HepG2 (cell line): ENCODE results near the gene HLA-DPA1. TPM values are rescaled to one million over a fixed set of nuclear protein-coding genes. Genes with fewer than 3 reads are reported as not detected.
A peak's percentile ranks its signal among the peaks of the same experiment; 100 is the strongest.

ENCODE experiments used
- ATAC-seq: fragments of 200-7000 bp; cut with Tn5 transposase; 3 replicates; pipeline ENCODE4 v1.9.1; 2020; ENCODE audit warnings: mild to moderate bottlenecking, moderate library complexity
- BruUV-seq: library from RNA; stranded (reverse); fragments of 400-500 nt; replicated peaks from 2 replicates; lab custom pipeline; 2021; lab: Mats Ljungman, UMichigan
- CTCF ChIA-PET: fragments of 300-600 bp; formaldehyde crosslinking; extraction: SDS; loops from one replicate; lab custom pipeline; 2021; ENCODE audit warnings: low total read pairs, inconsistent platforms, low intra/inter-chr PET ratio; lab: Yijun Ruan, JAX
- POLR2A ChIA-PET: fragments of 350-600 bp; sonication (Branson Sonifier 250); formaldehyde crosslinking; loops from one replicate; lab custom pipeline; 2020; ENCODE audit warnings: antibody characterized with exemption, inconsistent platforms; lab: Yijun Ruan, JAX
- DNase-seq: peaks from one replicate; pipeline ENCODE4 v3.0.0-alpha.2; 2015; ENCODE audit warnings: low spot score
- FAIRE-seq: peaks from 3 replicates; lab custom pipeline; 2011; peaks lifted over from hg19 to GRCh38; lab: Jason Lieb, UNC
- H2AFZ ChIP-seq: one replicate; pipeline ENCODE4 v1.6.1; 2011; ENCODE audit warnings: low read length, inconsistent platforms
- H3K27ac ChIP-seq: fragments of 300-600 bp; 3 replicates; pipeline ENCODE4 v1.8.0; 2011; ENCODE audit warnings: mixed run types, mild to moderate bottlenecking, mixed read lengths, low read length, inconsistent platforms; ENCODE audit not compliant: insufficient read depth; ENCODE audit errors: extremely low read length
- H3K27me3 ChIP-seq, 2 experiments: fragments of 200-600 bp in 1 of 2; 2 replicates in 1 of 2; 3 replicates in 1 of 2; pipeline versions ENCODE4 v1.6.0 to v1.8.0; 2011; ENCODE audit warnings: low read length in 2 of 2, mild to moderate bottlenecking in 2 of 2, moderate library complexity in 2 of 2, inconsistent platforms in 1 of 2; ENCODE audit not compliant: insufficient read depth in 2 of 2, control insufficient read depth in 1 of 2
- H3K36me3 ChIP-seq, 2 experiments: fragments of 200-600 bp in 1 of 2; replicated peaks in 1 of 2; 2 replicates in 1 of 2; 3 replicates in 1 of 2; pipeline versions ENCODE4 v1.5.1 to v1.8.0; 2011; ENCODE audit warnings: low read length in 2 of 2, inconsistent platforms in 1 of 2; ENCODE audit not compliant: insufficient read depth in 2 of 2, control insufficient read depth in 1 of 2
- H3K4me1 ChIP-seq: 2 replicates; pipeline ENCODE4 v1.5.1; 2012; ENCODE audit warnings: low read length, inconsistent platforms; ENCODE audit not compliant: insufficient read depth
- H3K4me2 ChIP-seq: 2 replicates; pipeline ENCODE4 v1.6.0; 2011; ENCODE audit warnings: low read depth, low read length, inconsistent platforms
- H3K4me3 ChIP-seq, 3 experiments: fragments of 200-600 bp in 1 of 3; sonication (generic), shearing (Covaris generic) in 1 of 3; replicated peaks in 1 of 3; 2 replicates each; pipeline ENCODE4 v1.5.1; 2011 to 2016; ENCODE audit warnings: low read length in 3 of 3, inconsistent platforms in 2 of 3, low read depth in 2 of 3, mild to moderate bottlenecking in 2 of 3, control low read depth in 1 of 3, mixed read lengths in 1 of 3; ENCODE audit not compliant: insufficient read depth in 1 of 3
- H3K79me2 ChIP-seq: one replicate; pipeline ENCODE4 v1.6.1; 2011; ENCODE audit warnings: low read length, inconsistent platforms; ENCODE audit not compliant: insufficient read depth
- H3K9ac ChIP-seq: 2 replicates; pipeline ENCODE4 v1.6.0; 2011; ENCODE audit warnings: mild to moderate bottlenecking, low read depth, low read length, inconsistent platforms; ENCODE audit not compliant: insufficient read depth
- H3K9me3 ChIP-seq: 2 replicates; pipeline ENCODE4 v1.5.1; 2012; ENCODE audit warnings: mild to moderate bottlenecking, low read length
- H4K20me1 ChIP-seq: 2 replicates; pipeline ENCODE4 v1.6.0; 2011; ENCODE audit warnings: inconsistent platforms, mild to moderate bottlenecking, low read length, moderate library complexity; ENCODE audit not compliant: insufficient read depth
- ATM ChIP-seq: fragments of 450-650 bp; IDR thresholded peaks from 2 replicates; pipeline ENCODE4 v1.7.1; 2017; ENCODE audit warnings: mild to moderate bottlenecking, borderline replicate concordance
- CREM ChIP-seq, 2 experiments: sonication (generic) in 1 of 2; formaldehyde crosslinking in 1 of 2; IDR thresholded peaks; 2 replicates each; pipeline versions ENCODE4 v1.4.0 to v1.6.1; 2016 to 2020; ENCODE audit warnings: antibody characterized with exemption in 1 of 2, mild to moderate bottlenecking in 1 of 2, missing genetic modification reagents in 1 of 2
- DZIP1 ChIP-seq: sonication (generic); formaldehyde crosslinking; IDR thresholded peaks from 2 replicates; pipeline ENCODE4 v1.5.0; 2020; ENCODE audit warnings: mild to moderate bottlenecking, missing genetic modification reagents
- MYNN ChIP-seq: sonication (generic); formaldehyde crosslinking; IDR thresholded peaks from 2 replicates; pipeline ENCODE4 v1.4.0; 2020; ENCODE audit warnings: mild to moderate bottlenecking, low read depth, missing genetic modification reagents
- NCOR1 ChIP-seq: fragments of 200-600 bp; sonication (generic); IDR thresholded peaks from 2 replicates; pipeline ENCODE4 v1.7.0; 2017; ENCODE audit warnings: antibody characterized with exemption, low read length, borderline replicate concordance
- PAF1 ChIP-seq: IDR thresholded peaks from 2 replicates; pipeline ENCODE4 v1.6.1; 2016; ENCODE audit warnings: missing genetic modification reagents, missing compliant biosample characterization
- ZEB1 ChIP-seq: IDR thresholded peaks from 2 replicates; pipeline ENCODE4 v1.6.1; 2012; ENCODE audit warnings: mild to moderate bottlenecking, low read depth, inconsistent platforms; ENCODE audit not compliant: insufficient replicate concordance
- ZNF549 ChIP-seq: sonication (generic); formaldehyde crosslinking; IDR thresholded peaks from 2 replicates; pipeline ENCODE4 v1.5.0; 2020; ENCODE audit warnings: missing genetic modification reagents
- WGBS: methylation state at CpG from one replicate; pipeline ENCODE4 v1.1.6; 2017; ENCODE audit warnings: low lambda C conversion rate; 5-methylcytosine and 5-hydroxymethylcytosine counted together
- in situ Hi-C: cut with HindIII; loops from 2 replicates; pipeline ENCODE4 v1.10.0; 2017; ENCODE audit warnings: low pct_unique_long_range_greater_than_20kb; ENCODE audit not compliant: extremely low pct_ligation_motif_present
- intact Hi-C: fragments of 100-400 bp; cut with micrococcal nuclease; formaldehyde crosslinking; loops from one replicate; pipeline ENCODE4 v1.10.0; 2022; ENCODE audit not compliant: unreplicated experiment
- polyA plus RNA-seq, 8 experiments: library from polyadenylated mRNA; depleted of rRNA in 3 of 8; stranded (reverse) in 7 of 8; unstranded in 1 of 8; fragments of >200 nt; fragmentation: Illumina TruSeq in 4 of 8; extraction: Trizol in 4 of 8; gene quantifications; 2 replicates each; pipeline versions ENCODE4 v1.2.1 to v1.2.3, GENCODE V29; 2011 to 2016; ENCODE audit warnings: low read depth in 4 of 8, missing spikeins in 1 of 8, mixed read lengths in 1 of 8; ENCODE audit not compliant: insufficient read depth in 1 of 8
- total RNA-seq, 5 experiments: library from RNA; depleted of rRNA; stranded (reverse); fragments of >200 nt; fragmentation: Illumina TruSeq; extraction: Trizol; gene quantifications; 2 replicates each; pipeline ENCODE4 v1.2.3, GENCODE V29; 2016; ENCODE audit warnings: low read depth in 1 of 5
- TF ChIP-seq, protein P1 (sequence below): sonication (generic); formaldehyde crosslinking; IDR thresholded peaks from 2 replicates; pipeline ENCODE4 v1.5.0; 2020; ENCODE audit warnings: missing genetic modification reagents, mild to moderate bottlenecking, borderline replicate concordance
- TF ChIP-seq, protein P2 (sequence below): sonication (generic); formaldehyde crosslinking; IDR thresholded peaks from 2 replicates; pipeline ENCODE4 v1.5.1; 2020; ENCODE audit warnings: mild to moderate bottlenecking, moderate library complexity, missing genetic modification reagents

Gene HLA-DPA1
- total and polyA plus RNA-seq, 2 of the 13 experiments (the other 11 are each of a cell fraction or from before 2014, with no cell fraction given) = not detected

GRCh38 chr6:33021917-33022316 lies 51.5 kb downstream of the HLA-DPA1 start:
- Histone ChIP-seq H3K36me3 (no peaks in the 10 kb centered on the region), H3K4me2 (no peak overlapping the region), H3K9me3 (no peaks in the 10 kb centered on the region), H3K27ac (no peak overlapping the region), H3K27me3 (peaks cover 1 to 40% of the 10 kb centered on the region in 2 experiments; a peak in 3 of 5 replicates), H3K4me1 (no peaks in the 10 kb centered on the region), H4K20me1 (no peaks in the 10 kb centered on the region), H2AFZ (no peak overlapping the region), H3K9ac (no peak overlapping the region), H3K4me3 (no peak overlapping the region), H3K79me2 (no peaks in the 10 kb centered on the region)
- 53% methylated on average over 11 of the region's 11 CpGs for WGBS
- POLR2A ChIA-PET = no interaction called here
- in situ Hi-C loops (no loop called here), intact Hi-C loops (no loop called here)
- DNase-seq (no peak), ATAC-seq (no peak), FAIRE-seq (no peak)
- TF ChIP-seq MYNN (CRISPR knock-in tag) = no peak
- TF ChIP-seq CREM (IDR thresholded peaks at IDR 0.05) = no peak
- TF ChIP-seq CREM (CRISPR knock-in tag; IDR thresholded peaks at IDR 0.05) = 0 out of 2 replicates have a peak, but pooled peaks have one; percentile 26
- CTCF ChIA-PET = no interaction called here
- no TSS peak for BruUV-seq

DNA sequence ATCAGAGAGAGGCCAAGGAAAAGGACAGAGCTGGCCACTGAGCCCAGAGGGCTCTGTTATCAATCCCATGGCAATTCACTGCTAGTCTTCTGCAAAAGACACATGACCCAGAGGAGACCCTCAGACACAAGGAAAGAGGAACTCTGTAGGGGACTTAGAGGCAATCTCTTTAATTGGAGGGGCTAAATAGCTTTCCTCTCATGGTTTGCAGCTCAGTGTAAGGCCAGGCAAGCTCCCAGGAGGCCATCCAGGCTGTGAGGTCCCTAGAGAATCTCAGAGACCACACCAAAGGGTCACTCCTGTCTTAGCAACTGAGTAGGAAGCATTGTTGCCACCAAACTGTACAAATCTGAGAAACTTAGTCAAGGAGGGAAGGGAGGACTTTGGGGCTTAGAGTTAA lies 54.1 kb downstream of the HLA-DPA1 start:
- ATAC-seq (no peak), DNase-seq (no peak), FAIRE-seq (no peak)
- ChIA-PET CTCF (no interaction called here), POLR2A (no interaction called here)
- no peak overlapping the region for H3K4me3 ChIP-seq
- no peaks in the 10 kb centered on the region for H3K4me1 ChIP-seq
- no peak overlapping the region for H3K4me2 ChIP-seq
- H4K20me1 ChIP-seq = no peaks in the 10 kb centered on the region
- in situ Hi-C loops = loop anchor here (5.0 to 10.0 kb wide), 3 partner anchors 63 to 228 kb away; no protein-coding TSS in a partner anchor
- H3K9ac ChIP-seq = no peak overlapping the region
- no peaks in the 10 kb centered on the region for H3K79me2 ChIP-seq
- H3K27me3 ChIP-seq = peaks cover 1 to 49% of the 10 kb centered on the region in 2 experiments; a peak in 3 of 5 replicates
- H3K27ac ChIP-seq = no peak overlapping the region
- intact Hi-C loops = no loop called here
- H2AFZ ChIP-seq = no peak overlapping the region
- no peak for TF ChIP-seq ZNF549 (CRISPR knock-in tag)
- TF ChIP-seq, protein P1, sequence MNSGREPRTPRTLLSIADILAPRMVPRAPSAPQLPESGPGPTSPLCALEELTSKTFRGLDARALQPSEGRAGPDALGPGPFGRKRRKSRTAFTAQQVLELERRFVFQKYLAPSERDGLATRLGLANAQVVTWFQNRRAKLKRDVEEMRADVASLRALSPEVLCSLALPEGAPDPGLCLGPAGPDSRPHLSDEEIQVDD (CRISPR knock-in tag) = no peak
- TF ChIP-seq DZIP1 (CRISPR knock-in tag) = no peak
- TF ChIP-seq ATM = no peak
- no peak for TF ChIP-seq NCOR1
- no peak for TF ChIP-seq PAF1 (CRISPR knock-in tag)
- no peak for TF ChIP-seq ZEB1
- TF ChIP-seq, protein P2, sequence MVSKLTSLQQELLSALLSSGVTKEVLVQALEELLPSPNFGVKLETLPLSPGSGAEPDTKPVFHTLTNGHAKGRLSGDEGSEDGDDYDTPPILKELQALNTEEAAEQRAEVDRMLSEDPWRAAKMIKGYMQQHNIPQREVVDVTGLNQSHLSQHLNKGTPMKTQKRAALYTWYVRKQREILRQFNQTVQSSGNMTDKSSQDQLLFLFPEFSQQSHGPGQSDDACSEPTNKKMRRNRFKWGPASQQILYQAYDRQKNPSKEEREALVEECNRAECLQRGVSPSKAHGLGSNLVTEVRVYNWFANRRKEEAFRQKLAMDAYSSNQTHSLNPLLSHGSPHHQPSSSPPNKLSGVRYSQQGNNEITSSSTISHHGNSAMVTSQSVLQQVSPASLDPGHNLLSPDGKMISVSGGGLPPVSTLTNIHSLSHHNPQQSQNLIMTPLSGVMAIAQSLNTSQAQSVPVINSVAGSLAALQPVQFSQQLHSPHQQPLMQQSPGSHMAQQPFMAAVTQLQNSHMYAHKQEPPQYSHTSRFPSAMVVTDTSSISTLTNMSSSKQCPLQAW (CRISPR knock-in tag) = no peak
- H3K9me3 ChIP-seq = no peaks in the 10 kb centered on the region
- BruUV-seq = no TSS peak
- no peaks in the 10 kb centered on the region for H3K36me3 ChIP-seq
